ENCODE data around the gene ATXN7L1.
"Not testable (repeated sequence)": the region's sequence is repeated elsewhere in the genome, so short reads cannot be mapped to it uniquely, and the experiment has no call there.

The ATXN7L1 gene

DNA sequence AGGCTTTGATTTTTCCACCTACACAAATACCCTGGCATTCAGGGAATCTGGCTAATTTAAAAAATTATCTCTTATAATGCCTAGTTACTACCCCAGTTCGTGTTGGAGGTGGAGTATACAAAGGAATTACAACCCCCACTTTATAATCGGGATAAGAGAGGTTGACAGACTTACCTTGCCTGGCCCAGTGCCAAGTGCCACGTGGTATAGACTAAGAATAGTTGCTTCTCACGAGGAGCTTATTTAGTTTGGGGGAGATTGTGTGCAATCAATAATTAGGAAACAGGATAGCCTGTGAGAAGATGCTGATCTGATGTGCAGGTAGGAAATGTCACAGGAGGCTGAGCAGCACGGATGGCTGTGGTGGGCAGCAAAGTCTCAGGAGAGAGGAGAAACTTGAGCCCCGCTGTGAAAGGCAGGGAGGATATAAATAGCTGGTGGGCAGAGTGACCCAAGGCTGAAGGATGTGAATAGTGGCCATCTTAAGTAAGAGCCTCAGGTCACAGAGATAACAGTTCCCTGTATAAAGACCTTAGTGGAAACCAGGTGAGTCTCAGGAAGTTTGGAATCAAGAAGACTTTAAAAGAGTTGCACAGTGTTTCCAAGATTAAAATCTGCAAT lies 11.3 kb upstream of the ATXN7L1 start:
- no peak for DNase-seq

GRCh38 chr7:105886776-105887175 lies 10.4 kb upstream of the ATXN7L1 start:
- DNase-seq = no peak

- DNase-seq = no peak
Observed at GRCh38 chr7:105885387-105886111, 9.2 kb upstream of the ATXN7L1 start.

DNA sequence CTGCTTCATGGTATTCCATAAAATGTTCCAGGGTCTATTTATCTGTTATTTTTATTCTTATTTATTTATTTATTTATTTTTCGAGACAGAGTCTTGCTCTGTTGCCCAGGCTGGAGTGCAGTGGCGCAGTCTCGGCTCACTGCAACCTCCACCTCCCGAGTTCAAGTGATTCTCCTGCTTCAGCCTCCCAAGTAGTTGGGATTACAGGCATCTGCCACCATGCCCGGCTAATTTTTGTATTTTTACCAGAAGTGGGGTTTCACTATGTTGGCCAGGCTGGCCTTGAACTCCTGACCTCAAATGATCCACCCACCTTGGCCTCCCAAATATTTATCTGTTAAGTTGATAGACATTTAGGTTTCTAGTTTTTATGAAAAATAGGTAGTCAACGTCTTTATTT lies 6.8 kb upstream of the ATXN7L1 start:
- not testable (repeated sequence) for DNase-seq

GRCh38 chr7:105881439-105881838 lies 5.0 kb upstream of the ATXN7L1 start:
- no peak for DNase-seq

GRCh38 chr7:105880571-105881330 lies 4.4 kb upstream of the ATXN7L1 start:
- DNase-seq = no peak

GRCh38 chr7:105879782-105880181 lies 3.4 kb upstream of the ATXN7L1 start:
- no peak for DNase-seq

GRCh38 chr7:105878746-105879605 lies 2.6 kb upstream of the ATXN7L1 start:
- no peak for DNase-seq

GRCh38 chr7:105877736-105878135 lies 1.3 kb upstream of the ATXN7L1 start:
- DNase-seq = no peak

GRCh38 chr7:105876964-105877601 lies 684 bp upstream of the ATXN7L1 start:
- peak; percentile 36 for DNase-seq

- DNase-seq = no peak
Observed at GRCh38 chr7:105875505-105875904, 894 bp downstream of the ATXN7L1 start.

- DNase-seq = no peak
Observed at GRCh38 chr7:105874055-105874454, 2.3 kb downstream of the ATXN7L1 start.

GRCh38 chr7:105872491-105872890 lies 3.9 kb downstream of the ATXN7L1 start:
- no peak for DNase-seq

GRCh38 chr7:105871142-105871541 lies 5.3 kb downstream of the ATXN7L1 start:
- no peak for DNase-seq

DNA sequence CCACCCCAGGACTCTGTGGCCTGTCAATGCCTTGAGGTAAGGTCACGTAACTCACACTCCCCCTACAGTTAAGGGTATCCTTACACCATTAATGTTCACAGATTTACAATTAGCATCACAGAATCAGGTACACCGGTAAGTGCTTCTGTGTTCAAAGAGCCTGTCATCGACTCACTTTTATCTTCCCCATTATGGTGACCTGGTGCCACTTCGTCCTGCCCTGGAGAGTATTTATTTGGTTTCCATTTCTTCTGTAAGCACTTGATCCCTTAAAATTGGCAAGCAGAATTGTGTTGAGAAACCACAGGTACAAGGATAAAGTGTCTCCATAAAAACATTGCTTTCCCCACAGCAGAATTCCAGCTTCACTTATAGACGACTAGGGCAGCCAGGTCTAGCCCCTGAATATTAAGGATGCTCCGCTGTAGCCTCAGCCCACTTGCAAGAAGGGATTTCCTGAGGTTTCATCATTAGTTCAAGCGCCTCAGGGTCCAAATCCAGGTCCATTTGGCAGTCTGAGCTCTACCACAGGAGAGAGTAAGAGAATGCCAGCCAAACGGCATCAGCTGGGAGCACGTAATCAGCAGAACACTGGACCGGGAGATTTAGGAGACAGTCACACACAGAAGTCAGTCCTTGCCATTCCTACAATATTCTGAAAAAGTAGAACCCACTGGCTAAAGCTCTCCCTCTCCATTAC lies 10.1 kb downstream of the ATXN7L1 start:
- no peak for DNase-seq

DNA sequence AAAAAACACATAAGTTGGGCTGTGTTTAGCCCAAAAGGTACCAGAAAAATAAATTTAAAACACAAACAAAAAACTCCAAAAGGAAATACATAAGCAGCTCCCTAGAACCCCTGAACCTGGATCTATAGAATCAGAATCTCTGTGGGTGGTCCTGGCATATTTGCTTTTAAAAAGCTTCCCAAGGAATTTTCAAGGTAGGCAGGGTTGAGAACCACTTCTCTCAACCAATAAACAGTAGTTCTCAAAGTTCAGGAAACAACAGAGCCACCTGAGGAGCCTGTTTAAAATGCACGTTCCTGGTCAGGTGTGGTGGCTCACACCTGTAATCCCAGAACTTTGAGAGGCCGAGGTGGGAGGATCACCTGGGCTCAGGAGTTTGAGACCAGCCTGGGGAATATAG lies 12.5 kb downstream of the ATXN7L1 start:
- no peak for DNase-seq

DNA sequence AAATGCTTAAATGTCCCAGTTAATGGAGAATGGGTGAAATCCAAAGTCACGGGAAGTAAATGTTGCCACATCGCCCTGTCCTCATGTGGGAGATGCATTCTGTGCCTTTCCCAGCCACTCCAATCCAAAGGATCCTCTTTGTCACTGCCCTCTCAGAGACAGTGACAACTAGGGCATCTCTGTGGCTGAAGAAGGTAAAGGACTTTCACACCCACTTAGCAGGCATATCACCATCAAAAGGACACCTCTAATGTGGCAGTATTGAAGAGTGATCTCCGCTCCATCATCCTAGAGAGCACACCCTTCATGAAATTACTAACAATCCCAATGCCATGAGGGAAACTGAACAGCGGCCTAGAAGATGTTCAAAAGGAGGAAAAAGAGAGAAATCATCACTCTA lies 13.6 kb downstream of the ATXN7L1 start:
- no peak for DNase-seq

- DNase-seq = no peak
Observed at GRCh38 chr7:105862276-105862675, 14.1 kb downstream of the ATXN7L1 start.

DNA sequence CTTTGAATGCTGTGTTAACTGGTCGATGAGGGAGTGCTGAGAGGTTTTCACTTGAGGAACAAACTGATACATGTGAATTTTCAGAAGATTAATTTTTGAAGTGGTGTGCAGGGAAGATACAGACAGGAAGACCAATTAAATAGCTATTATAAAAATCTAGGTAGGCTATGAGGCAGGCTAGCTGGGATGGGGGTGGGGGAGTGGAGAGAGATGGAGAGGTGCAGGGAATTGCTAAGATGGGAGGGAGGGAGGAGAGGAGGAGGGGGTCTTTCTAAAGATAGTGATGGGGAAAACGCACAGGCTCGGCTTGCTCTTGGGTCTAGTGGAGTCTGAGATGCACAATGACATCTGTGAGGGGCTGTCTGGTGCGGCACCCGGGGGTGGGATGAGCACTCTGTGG lies 15.2 kb downstream of the ATXN7L1 start:
- no peak for DNase-seq

DNA sequence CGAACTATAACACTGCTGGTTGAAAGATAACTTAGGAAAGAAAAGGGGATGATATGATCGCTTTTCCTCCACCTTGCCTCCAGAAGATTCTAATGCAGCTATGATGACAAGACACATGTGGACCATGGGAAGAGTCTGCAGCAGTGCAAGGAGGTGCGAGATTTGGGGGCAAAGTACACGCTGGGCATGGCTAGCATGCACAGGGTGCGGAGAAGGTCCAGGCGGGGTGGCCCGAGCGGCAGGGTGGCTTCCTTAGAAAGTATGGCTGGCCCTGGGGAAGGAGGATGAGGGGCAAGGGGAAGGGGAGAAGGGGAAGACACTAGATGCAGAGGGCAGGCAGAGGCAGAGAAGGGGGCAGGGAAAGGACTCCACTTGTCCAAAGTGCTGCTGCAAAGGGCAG lies 15.6 kb downstream of the ATXN7L1 start:
- DNase-seq = no peak

GRCh38 chr7:105857009-105857952 lies 19.1 kb downstream of the ATXN7L1 start:
- DNase-seq = no peak

Measured in 8988T (cell line).